ENCODE results near the gene TAS2R3.

TAS2R3 gene

GRCh38 chr7:141785706-141786552 is 22.0 kb downstream of the TAS2R3 start:
- TF ChIP-seq RAD21 (IDR thresholded peaks at IDR 0.05; ENCODE audit: low read depth) (peak; percentile 59), EGR1 (IDR thresholded peaks at IDR 0.05) (no peak)

- no peak for TF ChIP-seq RAD21 (IDR thresholded peaks at IDR 0.05; ENCODE audit: low read depth)
- no peak for TF ChIP-seq ZBTB7A (IDR thresholded peaks at IDR 0.05; ENCODE audit: low read depth)
- no peak for TF ChIP-seq CREB1 (IDR thresholded peaks at IDR 0.05; ENCODE audit: low read depth)
- no peak for TF ChIP-seq MAX (IDR thresholded peaks at IDR 0.05)
- no peak for TF ChIP-seq YY1 (IDR thresholded peaks at IDR 0.05; ENCODE audit: low read depth)
- TF ChIP-seq REST (IDR thresholded peaks at IDR 0.05; ENCODE audit: low read depth), result no peak
- no peak for TF ChIP-seq TEAD4 (IDR thresholded peaks at IDR 0.05)
Observed at GRCh38 chr7:141788296-141788695, 24.4 kb downstream of the TAS2R3 start.

GRCh38 chr7:141789917-141790316 is 26.0 kb downstream of the TAS2R3 start, which contains the start of gene TAS2R5:
TAS2R5 (plus strand) TSS chr7:141790217; CDS start chr7:141790362, 145 bp downstream.
- TF ChIP-seq TAF1 (IDR thresholded peaks at IDR 0.05; ENCODE audit: low read depth) (no peak), TEAD4 (IDR thresholded peaks at IDR 0.05) (no peak), RAD21 (IDR thresholded peaks at IDR 0.05; ENCODE audit: low read depth) (no peak), EP300 (IDR thresholded peaks at IDR 0.05; ENCODE audit: borderline replicate concordance) (no peak), MAX (IDR thresholded peaks at IDR 0.05) (no peak), REST (IDR thresholded peaks at IDR 0.05; ENCODE audit: low read depth) (no peak), CREB1 (IDR thresholded peaks at IDR 0.05; ENCODE audit: low read depth) (no peak), EGR1 (IDR thresholded peaks at IDR 0.05) (no peak), USF1 (IDR thresholded peaks at IDR 0.05) (no peak), TCF12 (IDR thresholded peaks at IDR 0.05; ENCODE audit: low read depth) (no peak), ZBTB7A (IDR thresholded peaks at IDR 0.05; ENCODE audit: low read depth) (no peak), FOXM1 (IDR thresholded peaks at IDR 0.05; ENCODE audit: borderline replicate concordance, low read depth) (no peak), YY1 (IDR thresholded peaks at IDR 0.05; ENCODE audit: low read depth) (no peak), CEBPB (IDR thresholded peaks at IDR 0.05) (no peak), NFIC (IDR thresholded peaks at IDR 0.05) (no peak)

- TF ChIP-seq RAD21 (IDR thresholded peaks at IDR 0.05; ENCODE audit: low read depth) (no peak), TCF12 (IDR thresholded peaks at IDR 0.05; ENCODE audit: low read depth) (no peak), REST (IDR thresholded peaks at IDR 0.05; ENCODE audit: low read depth) (no peak), MAX (IDR thresholded peaks at IDR 0.05) (no peak)
Observed at GRCh38 chr7:141792526-141792925, 28.6 kb downstream of the TAS2R3 start.

Data from Ishikawa (cell line).